ENCODE data around the gene PRKD2.

The PRKD2 gene

DNA sequence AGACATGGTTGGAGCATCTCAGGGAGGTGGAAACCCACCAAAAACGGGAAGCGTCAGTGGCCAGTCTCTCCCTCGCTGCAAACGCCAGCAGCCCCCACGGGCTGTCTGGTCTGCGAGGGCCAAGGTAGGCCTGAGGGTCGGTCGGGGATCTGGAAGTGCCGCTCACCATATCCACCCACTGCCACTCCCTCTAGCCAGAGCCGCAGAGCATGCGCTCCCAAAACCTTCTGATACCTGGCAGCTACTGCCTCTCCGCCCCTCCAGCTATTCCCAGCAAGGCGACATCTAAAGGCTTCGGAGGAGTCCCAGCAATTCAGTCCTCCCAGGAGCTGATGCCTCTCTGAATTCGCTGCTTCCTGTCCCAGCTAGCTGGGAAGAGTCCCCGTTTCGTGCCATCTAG, 24.5 kb upstream of the PRKD2 start:
- DNase-seq (ENCODE audit: low spot score), result no peak

- no peak for DNase-seq (ENCODE audit: low spot score)
Measured at GRCh38 chr19:46739290-46739771, 22.4 kb upstream of the PRKD2 start.

DNA sequence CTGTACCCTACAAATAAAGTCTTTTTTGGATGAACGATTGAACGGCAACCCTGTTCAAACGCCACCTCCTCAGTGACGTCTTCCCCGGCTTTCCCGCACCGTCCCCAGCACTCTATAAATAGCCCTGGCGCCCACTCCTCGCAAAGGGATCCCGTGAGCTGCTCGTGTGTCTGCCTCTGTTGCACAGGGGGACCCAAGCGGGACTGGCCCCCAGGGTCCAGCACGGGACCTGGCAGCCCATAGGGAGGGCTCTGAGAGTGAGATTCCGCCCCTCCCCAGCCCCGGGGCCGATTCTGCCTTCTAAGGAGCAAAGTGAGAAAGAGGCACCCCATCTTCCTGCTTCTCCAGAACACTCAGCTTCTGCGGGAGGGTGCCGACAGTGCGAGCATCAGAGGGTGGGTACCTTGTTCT, 20.9 kb upstream of the PRKD2 start:
- DNase-seq (ENCODE audit: low spot score), result no peak

DNA sequence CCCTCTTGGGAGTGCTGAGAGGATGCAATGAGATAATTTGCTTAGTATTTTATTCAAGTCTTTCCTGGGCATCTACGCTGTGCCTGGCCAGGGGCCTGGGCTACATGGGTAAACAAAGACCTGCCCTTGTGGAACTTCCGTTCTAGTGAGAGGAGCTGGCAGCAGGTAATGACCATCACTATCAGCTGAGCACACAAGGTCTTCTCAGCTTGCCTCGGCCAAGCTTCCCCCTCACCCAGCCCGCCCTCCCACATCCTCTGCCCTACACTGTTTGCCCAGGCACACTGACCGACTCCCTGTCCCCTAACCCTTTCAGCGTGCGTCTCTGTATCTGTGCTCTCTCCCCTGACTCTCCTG, 20.4 kb upstream of the PRKD2 start:
- no peak for DNase-seq (ENCODE audit: low spot score)

GRCh38 chr19:46736531-46737297, 19.8 kb upstream of the PRKD2 start:
- DNase-seq (ENCODE audit: low spot score), result no peak

DNA sequence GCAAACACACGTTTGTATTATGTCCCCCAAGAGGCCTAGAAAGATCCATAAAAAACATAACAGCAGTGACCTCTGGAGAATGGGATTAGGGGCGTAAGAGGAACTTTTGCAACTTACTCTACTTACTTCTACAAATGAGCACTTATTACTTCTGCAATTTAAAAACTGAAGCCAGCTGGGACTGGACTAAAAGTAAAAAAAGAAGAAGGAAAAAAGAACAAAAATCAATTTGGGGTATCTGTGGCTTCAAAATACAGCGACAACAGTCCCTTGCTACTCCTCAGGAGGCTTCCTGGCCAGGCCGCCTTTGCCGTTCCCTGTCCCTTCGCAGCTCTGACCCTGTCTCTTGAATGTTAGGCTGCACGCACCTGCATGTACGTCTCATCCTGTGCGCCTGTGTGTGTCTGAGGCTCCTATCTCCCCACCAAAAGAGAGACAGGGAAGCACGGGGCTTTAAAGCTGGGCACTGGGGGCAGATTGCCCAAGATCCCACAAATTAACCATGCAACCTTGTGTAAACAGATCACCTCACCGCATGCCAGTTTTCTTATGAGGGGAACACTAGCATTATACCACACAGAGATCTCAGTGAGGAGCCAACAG, 16.9 kb upstream of the PRKD2 start:
- DNase-seq (ENCODE audit: low spot score), result no peak

DNA sequence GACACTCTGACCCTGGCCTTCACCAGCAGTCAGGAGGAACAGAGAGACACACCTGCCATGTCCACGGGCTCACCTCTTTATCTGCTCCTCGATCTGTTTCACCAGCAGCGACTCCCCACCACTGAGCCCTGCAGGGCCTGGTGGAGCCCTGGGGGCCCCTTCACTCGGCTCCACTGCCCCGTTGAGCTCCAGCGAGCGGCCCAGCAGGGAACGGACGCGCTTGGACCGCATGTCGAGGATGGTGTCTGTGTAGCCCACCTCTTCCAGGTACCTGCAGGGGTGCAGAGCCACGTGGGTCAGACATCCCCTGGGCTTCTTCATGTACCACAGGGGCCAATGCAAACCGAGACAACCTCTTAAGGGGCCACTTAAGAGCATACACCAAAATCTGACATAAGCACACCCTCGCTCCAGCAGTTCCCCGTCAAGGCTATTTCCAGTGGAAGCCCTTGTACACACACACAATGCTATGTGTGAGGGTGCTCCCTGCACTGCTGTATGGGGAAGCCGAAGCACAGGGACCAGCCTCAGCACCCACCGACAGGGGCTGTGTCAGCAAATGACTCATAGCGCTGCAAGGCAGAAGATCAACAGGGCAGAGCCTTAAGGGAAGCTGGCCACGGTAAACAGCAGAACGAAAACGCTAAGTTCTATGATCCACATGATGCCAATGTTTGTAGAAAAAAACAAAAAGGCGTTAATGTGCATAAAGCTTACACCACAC, 16.2 kb upstream of the PRKD2 start:
- no peak for DNase-seq (ENCODE audit: low spot score)

DNA sequence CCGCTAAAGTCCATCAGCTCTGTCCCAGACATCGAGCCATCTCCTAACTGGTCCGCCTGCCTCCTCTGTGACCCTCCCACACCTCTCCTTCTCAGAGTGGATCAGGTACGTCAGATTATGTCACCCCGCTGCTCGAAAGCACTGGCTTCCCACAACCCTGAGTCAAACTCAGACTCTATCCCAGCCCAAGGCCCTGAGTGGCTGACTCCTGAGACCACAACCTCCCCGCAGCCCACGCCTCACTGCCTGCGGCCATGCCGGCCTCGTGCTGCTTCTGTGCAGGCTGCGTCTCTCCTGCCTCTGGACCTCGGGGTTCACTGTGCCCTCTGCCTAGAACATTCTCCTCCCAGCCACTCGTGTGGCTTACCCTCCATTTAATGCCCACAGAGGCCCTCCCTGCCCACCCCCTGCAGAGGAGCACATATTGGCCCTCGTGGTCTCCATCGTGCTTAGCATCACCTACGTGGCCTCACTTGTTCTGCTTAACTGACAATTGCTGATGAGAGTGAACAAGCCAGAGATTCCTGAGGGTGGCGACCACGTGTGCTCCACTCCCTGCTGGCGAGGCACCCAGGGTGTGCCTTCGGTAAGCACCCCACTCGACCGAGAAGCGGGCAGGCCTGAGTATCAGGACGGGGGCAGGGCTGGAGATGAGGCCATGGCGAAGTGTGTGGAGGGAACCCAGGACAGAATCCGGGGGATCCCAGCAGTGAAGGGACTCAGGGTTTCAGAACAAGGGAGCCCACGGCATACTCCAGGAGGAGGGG, 15.4 kb upstream of the PRKD2 start:
- DNase-seq (ENCODE audit: low spot score), result no peak

GRCh38 chr19:46731584-46731983, 14.7 kb upstream of the PRKD2 start:
- no peak for DNase-seq (ENCODE audit: low spot score)

- no peak for DNase-seq (ENCODE audit: low spot score)
Measured at GRCh38 chr19:46731007-46731501, 14.1 kb upstream of the PRKD2 start.

DNA sequence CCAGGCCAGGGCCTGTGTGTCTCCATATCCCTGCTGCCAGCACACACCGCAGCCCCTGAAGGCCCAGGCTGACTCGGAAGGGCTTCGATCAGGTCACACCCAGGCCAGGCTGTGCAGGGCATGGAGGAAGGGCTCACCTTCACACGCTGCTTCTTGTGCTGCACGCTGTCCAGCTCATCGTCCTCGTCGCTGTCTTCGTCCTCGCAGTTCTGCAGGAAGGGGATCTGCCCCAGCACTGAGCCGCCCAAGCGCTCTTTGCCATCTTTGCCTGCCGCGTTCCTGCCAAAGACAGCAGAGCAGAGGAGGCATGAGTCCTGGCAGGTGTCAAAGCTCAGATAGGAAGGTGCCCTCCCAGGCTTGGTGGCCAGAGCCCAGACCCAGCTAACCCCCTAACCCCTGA, 13.7 kb upstream of the PRKD2 start:
- no peak for DNase-seq (ENCODE audit: low spot score)

GRCh38 chr19:46730187-46730586, 13.3 kb upstream of the PRKD2 start:
- DNase-seq (ENCODE audit: low spot score), result no peak

DNA sequence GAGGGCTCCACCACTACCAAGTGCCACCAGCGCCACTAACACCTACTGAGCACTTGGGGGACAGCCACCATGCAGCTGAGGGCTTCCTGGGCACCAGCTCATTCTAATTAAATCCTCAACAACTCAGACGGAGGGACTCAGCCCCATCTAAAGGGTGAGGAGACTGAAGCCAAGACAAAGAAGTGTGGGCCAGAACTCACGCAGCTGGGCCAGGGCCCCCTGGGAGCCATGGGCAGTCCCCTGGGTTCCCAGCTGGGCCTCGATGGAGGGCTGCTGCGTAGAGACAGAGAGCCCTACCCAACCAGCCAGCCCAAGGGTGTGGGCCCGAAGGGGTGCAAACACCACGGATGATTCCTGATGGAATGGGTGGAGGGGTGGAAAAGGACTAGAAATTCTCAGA, 12.8 kb upstream of the PRKD2 start:
- no peak for DNase-seq (ENCODE audit: low spot score)

- DNase-seq (ENCODE audit: low spot score), result peak; percentile 25
Measured at GRCh38 chr19:46728693-46729339, 11.9 kb upstream of the PRKD2 start.

DNA sequence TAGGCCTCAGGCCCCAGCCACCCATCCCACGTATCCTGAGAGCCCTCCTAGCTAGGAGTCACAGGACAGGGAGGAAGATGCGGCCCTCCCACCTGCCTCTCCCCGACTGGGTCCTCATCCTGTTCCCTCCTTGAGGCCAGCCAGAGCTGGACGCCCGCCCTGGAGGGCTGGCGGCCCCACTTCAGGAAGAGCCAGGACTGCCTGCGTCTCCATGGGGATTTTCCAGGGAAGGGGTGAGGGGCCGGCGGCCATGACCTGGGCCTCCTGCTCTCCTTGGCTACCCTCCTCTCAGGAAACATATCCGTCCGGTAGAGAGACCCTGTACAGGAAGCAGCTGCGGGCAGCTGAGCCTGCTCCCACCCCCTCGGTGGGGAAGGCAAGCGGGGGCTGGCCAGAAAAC, 11.3 kb upstream of the PRKD2 start:
- DNase-seq (ENCODE audit: low spot score), result no peak

DNA sequence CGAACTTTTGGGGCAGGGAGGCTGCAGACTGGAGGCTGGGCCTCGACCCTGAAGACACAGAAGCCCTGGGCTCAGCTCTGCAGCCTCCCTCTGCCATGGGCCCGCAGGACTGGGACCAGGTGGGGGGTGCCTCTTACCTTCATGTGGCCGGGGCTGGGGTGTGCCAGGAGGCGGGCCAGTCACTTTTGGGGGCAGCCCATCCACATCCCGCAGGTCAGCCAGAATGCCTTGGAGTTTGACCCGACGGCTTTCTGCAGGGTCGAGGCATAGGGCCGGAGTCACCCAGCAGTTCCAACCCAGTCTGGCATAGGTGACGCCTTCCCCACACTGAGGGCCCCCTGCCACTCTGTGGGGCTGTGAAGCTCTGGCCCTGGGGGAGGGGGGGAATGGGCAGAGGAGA, 10.8 kb upstream of the PRKD2 start:
- DNase-seq (ENCODE audit: low spot score), result no peak

DNA sequence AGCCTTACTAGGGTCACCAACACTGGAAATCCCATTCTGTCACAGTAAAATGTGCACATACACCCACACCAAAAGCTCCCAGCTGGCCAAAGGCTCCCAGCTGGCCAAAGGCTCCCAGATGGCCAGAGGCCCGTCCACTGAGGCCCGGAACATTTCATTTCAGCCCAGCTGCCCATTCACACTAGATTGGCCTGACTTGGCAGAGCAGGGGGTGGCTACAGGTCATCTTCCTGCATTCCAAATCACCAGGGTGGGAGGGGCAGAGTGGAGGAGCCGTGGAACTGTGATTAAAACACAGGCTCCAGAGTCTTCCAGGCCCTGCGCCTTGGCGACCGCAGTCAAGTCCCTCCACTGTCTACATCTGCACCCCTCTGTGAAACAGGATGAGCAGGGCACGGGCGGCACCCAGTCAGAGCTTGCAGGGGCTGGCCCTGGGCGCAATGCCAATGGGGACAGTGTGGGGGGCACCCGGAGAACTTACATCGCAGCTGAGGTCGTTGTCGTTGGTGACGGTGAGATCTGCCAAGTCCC, 10.1 kb upstream of the PRKD2 start:
- no peak for DNase-seq (ENCODE audit: low spot score)

GRCh38 chr19:46726551-46726950, 9.6 kb upstream of the PRKD2 start:
- no peak for DNase-seq (ENCODE audit: low spot score)

DNA sequence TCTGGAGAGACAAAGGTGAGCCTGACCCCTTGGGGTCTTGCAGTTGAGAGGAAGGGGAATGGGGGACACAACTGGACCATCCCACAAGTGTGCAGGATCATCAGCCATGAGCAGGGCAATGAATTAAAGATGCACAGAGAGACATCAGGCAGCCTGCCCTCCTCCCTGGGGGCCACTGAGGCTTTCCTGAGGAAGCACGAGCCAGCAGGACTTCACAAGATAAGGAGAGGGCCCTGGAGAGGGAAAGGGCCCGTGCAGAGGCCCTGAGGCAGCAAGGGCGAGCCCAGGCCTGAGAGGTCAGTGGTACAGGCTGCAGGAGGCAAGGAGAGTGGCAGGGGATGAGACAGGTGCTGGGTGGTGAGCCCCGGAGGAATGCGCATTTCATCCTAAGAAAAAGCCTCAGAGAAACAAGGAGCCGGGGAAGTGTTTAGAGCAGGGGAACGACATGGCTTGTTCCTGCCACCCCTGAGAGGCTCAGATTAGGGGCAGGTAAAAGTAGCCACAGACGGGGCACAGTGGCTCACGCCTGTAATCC, 9.0 kb upstream of the PRKD2 start:
- DNase-seq (ENCODE audit: low spot score), result no peak

GRCh38 chr19:46725036-46725820, 8.3 kb upstream of the PRKD2 start:
- no peak for DNase-seq (ENCODE audit: low spot score)

All from LoVo (cell line).